NB4 (cell line): ENCODE measurements around the gene TAGAP.
"Not testable (repeated sequence)": the region's sequence is repeated elsewhere in the genome, so short reads cannot be mapped to it uniquely, and the experiment has no call there.

Experiments
- DNase-seq: peaks from one replicate; pipeline ENCODE4 v3.0.0; 2010; ENCODE audit warnings: low read depth
- H3K4me3 ChIP-seq: one replicate; pipeline ENCODE4 v1.5.1; 2011; ENCODE audit warnings: mild to moderate bottlenecking, low read depth, low read length, moderate library complexity
- CTCF ChIP-seq: IDR thresholded peaks from one replicate; pipeline ENCODE4 v1.5.1; 2012; ENCODE audit warnings: low read depth, low read length
- MAX ChIP-seq: IDR thresholded peaks from 2 replicates; pipeline ENCODE4 v1.6.1; 2011; ENCODE audit warnings: low read depth, low read length
- MYC ChIP-seq: IDR thresholded peaks from 2 replicates; pipeline ENCODE4 v1.6.1; 2011; ENCODE audit warnings: low read depth, low read length
- POLR2A ChIP-seq: IDR thresholded peaks from 2 replicates; pipeline ENCODE4 v1.6.1; 2011; ENCODE audit warnings: mild to moderate bottlenecking; ENCODE audit not compliant: insufficient read length; ENCODE audit errors: extremely low read depth

TAGAP gene

GRCh38 chr6:159039885-159040258 is 4.9 kb downstream of the TAGAP start:
- TF ChIP-seq POLR2A (no peak), CTCF (no peak), MAX (no peak), MYC (no peak)
- no peak for DNase-seq
- H3K4me3 ChIP-seq, result peak overlapping the region; percentile 32

GRCh38 chr6:159038914-159039884 is 5.6 kb downstream of the TAGAP start:
- peak overlapping the region; percentile 32 for H3K4me3 ChIP-seq
- DNase-seq, result peak; percentile 98
- TF ChIP-seq POLR2A (no peak), MAX (peak; percentile 64), MYC (peak; percentile 80; the same call in 1 of the 2 replicates), CTCF (no peak)

GRCh38 chr6:159038318-159038717 is 6.5 kb downstream of the TAGAP start:
- not testable (repeated sequence) for H3K4me3 ChIP-seq

GRCh38 chr6:159037756-159038290 is 7.0 kb downstream of the TAGAP start:
- DNase-seq, result no peak
- TF ChIP-seq MYC, result no peak
- no peak for TF ChIP-seq POLR2A
- TF ChIP-seq CTCF, result no peak
- no peak for TF ChIP-seq MAX
- H3K4me3 ChIP-seq, result no peak overlapping the region

More at GRCh38 chr6:159038318-159038717, 6.5 kb downstream of the TAGAP start:
- not testable (repeated sequence) for DNase-seq

- TF ChIP-seq CTCF, result no peak
- no peak for TF ChIP-seq MAX
- TF ChIP-seq MYC, result no peak
- no peak for TF ChIP-seq POLR2A
- H3K4me3 ChIP-seq, result no peak overlapping the region
- DNase-seq, result peak; percentile 35
Observed at GRCh38 chr6:159036673-159037072, 8.1 kb downstream of the TAGAP start.

GRCh38 chr6:159035891-159036290 is 8.9 kb downstream of the TAGAP start:
- no peak for DNase-seq
- H3K4me3 ChIP-seq, result no peak overlapping the region
- TF ChIP-seq CTCF, result no peak
- no peak for TF ChIP-seq MAX
- TF ChIP-seq POLR2A, result no peak
- no peak for TF ChIP-seq MYC
